Aortic smooth muscle cell (primary cell): ENCODE results near the gene CER1. TPM values are rescaled to one million over a fixed set of nuclear protein-coding genes. Genes with fewer than 3 reads are reported as not detected.

Experiments
- total RNA-seq: library from RNA; depleted of rRNA; stranded (reverse); fragments of >200 nt; gene quantifications from 2 replicates; pipeline ENCODE4 v1.2.3, GENCODE V29; 2014

CER1 gene, protein sequence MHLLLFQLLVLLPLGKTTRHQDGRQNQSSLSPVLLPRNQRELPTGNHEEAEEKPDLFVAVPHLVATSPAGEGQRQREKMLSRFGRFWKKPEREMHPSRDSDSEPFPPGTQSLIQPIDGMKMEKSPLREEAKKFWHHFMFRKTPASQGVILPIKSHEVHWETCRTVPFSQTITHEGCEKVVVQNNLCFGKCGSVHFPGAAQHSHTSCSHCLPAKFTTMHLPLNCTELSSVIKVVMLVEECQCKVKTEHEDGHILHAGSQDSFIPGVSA
- total RNA-seq = not detected in 2 replicates

DNA sequence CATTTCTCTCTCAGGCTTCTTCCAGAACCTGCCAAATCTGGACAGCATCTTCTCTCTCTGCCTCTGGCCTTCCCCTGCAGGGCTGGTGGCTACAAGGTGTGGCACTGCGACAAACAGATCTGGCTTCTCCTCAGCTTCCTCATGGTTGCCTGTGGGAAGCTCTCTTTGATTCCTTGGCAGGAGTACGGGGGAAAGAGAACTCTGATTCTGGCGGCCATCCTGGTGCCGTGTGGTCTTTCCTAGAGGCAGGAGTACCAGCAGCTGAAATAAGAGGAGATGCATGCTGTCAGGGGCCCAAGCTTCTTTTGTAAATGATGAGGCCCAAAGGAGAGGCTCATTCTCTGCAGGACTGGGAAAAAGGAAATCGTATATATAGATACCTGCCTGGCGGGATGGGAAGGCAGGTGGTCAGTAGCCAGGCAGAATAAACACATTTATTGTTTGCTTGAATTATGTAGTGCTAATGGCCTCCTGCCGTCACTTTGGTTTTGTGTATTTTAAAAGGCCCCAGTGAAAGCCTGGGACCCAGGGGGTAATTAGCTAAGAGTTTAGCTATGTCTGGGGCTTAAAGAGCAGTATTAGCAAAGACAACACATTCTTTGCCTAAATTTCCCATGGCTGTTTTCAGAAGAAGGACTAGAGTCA, at the start of gene CER1:
CER1 (minus strand) TSS at position 343 of the 645 bp plus-strand sequence; CDS start at position 282, 61 bp downstream.

DNA sequence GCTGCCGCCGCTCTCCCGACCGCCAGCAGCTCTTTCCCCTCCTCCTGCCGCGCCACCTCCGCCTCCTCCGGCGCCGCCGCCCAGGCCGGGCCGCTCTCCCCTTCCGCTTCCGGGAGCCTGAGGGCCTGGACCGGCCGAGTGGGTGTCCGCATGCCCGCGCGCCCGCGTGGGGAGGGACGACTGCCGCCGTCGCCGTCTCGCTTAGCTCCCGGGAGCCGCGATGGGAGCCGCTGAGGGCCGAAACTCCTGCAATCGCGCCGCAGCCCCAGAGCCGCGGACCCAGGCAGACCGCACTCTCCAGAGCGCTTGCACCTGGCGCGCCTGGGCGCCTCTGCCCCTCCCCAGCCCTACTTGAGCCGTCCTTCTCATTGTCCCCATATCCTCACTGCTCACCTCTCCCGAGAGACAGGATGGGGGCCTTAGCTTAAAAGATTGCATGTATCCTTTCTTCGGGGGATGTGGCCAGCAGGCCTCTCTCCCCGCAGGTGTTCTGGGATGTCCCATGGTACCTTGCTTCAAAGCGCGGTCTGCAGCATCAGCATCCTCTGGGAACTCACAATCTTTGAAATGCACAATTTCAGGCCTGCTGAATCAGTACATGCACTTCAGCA, 29.2 kb downstream of the CER1 start, which contains the start of gene ZDHHC21:
ZDHHC21 (minus strand) TSS at position 182 of the 611 bp plus-strand sequence. CDS start 19,092 bp downstream, outside the sequence.

Other genes with a start within 250 kb of the CER1 start
- gene ZDHHC21, start 29.3 kb downstream of the CER1 start, total RNA-seq = 11.6 and 12.2 TPM in 2 replicates
- gene FREM1, start 187.7 kb upstream of the CER1 start, total RNA-seq = 0.13 and 0.56 TPM in 2 replicates